ENCODE measurements around the gene WFIKKN1. TPM values are rescaled to one million over a fixed set of nuclear protein-coding genes. Genes with fewer than 3 reads are reported as not detected.

Gene WFIKKN1
- total RNA-seq, 1 donor from 2014 or later: 8.5 TPM

DNA sequence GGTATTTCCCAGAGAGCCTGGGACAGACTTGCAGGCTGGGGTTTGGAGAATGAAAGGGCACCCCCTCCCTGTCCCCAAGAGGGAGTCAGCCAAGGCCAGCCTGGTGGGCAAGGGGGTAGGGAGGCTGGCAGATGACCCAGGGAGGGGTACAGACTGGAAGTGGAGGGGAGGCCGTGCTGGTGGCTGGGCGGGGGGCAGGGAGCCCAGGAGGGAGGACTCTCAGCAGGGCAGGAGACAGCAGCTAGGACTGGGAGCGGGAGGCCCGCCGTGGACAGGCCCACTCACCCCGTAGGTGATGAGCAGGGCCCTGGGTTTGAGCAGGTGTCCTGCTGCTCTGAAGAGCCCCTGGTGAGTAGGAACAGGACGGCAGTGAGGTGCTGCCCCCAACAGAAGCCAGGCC, 4.2 kb downstream of the WFIKKN1 start:
- H3K27ac Mint-ChIP-seq (ENCODE audit: unreplicated experiment): no peak overlapping the region
- H3K36me3 Mint-ChIP-seq (ENCODE audit: low read depth): peaks cover 4% of the 10 kb centered on the region
- H3K4me1 Mint-ChIP-seq: peaks cover 8% of the 10 kb centered on the region
- H3K9me3 Mint-ChIP-seq: no peaks in the 10 kb centered on the region
- TF ChIP-seq, protein P1, sequence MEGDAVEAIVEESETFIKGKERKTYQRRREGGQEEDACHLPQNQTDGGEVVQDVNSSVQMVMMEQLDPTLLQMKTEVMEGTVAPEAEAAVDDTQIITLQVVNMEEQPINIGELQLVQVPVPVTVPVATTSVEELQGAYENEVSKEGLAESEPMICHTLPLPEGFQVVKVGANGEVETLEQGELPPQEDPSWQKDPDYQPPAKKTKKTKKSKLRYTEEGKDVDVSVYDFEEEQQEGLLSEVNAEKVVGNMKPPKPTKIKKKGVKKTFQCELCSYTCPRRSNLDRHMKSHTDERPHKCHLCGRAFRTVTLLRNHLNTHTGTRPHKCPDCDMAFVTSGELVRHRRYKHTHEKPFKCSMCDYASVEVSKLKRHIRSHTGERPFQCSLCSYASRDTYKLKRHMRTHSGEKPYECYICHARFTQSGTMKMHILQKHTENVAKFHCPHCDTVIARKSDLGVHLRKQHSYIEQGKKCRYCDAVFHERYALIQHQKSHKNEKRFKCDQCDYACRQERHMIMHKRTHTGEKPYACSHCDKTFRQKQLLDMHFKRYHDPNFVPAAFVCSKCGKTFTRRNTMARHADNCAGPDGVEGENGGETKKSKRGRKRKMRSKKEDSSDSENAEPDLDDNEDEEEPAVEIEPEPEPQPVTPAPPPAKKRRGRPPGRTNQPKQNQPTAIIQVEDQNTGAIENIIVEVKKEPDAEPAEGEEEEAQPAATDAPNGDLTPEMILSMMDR (conservative IDR thresholded peaks at IDR 0.05): no peak
- no peak for DNase-seq (ENCODE audit: low read depth, low spot score)
- H3K27me3 Mint-ChIP-seq (ENCODE audit: low read depth): peaks cover 7% of the 10 kb centered on the region
- peak overlapping the region; percentile 78 for H3K4me3 Mint-ChIP-seq

GRCh38 chr16:635573-636205, 4.9 kb downstream of the WFIKKN1 start:
- no peak for DNase-seq (ENCODE audit: low read depth, low spot score)
- peaks cover 4% of the 10 kb centered on the region for H3K36me3 Mint-ChIP-seq (ENCODE audit: low read depth)
- no peak overlapping the region for H3K27ac Mint-ChIP-seq (ENCODE audit: unreplicated experiment)
- peak overlapping the region; percentile 56 for H3K4me3 Mint-ChIP-seq
- H3K9me3 Mint-ChIP-seq: no peaks in the 10 kb centered on the region
- TF ChIP-seq, protein P1 (conservative IDR thresholded peaks at IDR 0.05): no peak
- H3K27me3 Mint-ChIP-seq (ENCODE audit: low read depth): peaks cover 7% of the 10 kb centered on the region
- peaks cover 5% of the 10 kb centered on the region for H3K4me1 Mint-ChIP-seq

DNA sequence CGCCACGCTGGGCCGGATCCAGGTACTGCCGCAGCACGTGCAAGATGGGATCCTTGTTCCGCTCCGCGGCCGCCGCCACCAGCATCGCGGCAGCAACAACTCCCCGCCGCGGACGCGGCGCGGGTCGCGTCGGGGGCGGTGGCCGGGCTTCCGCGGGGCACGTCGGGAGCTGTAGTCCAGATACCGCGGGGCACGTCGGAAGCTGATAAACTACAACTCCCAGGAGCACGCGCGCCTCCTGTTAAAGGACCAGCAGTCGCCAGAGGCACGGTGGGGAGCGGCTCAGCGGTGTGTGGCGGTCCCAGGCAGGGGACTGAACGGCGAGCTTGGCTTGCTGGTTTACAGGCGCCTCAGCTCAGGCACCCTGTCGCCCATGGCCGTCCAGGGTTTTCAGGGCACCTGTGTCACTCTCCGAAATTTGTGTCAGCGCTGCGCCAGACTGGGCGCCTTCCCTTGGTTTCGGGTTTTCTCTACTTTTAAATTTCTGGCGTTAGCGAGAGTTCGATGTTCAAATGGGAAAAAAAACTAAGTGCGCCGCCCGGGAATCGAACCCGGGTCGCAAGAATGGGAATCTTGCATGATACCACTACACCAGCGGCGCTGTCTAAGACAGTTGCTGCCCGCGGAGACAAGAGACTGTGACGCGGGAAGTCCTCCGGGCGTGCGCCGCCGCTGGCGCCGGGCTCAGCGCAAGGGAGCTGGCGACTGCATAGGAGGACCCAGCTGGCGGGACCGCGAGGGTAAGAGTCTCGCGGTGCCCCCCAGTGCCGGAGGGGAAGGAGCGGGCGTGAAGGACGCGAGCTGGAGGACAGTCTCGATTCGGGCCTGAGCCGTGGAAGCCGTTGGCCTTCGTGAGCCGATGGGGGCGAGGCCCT, 5.7 kb downstream of the WFIKKN1 start, which contains the start of gene METTL26:
Gene METTL26, minus strand, starts transcription at position 100 of the 875 bp plus-strand sequence. Its CDS starts 15 bp downstream, at position 85.
- Mint-ChIP-seq H3K27ac (ENCODE audit: unreplicated experiment) (peak within 1 kb of the TSS; percentile 98), H3K9me3 (no peaks in the 10 kb centered on the region), H3K4me3 (peak within 1 kb of the TSS; percentile 98), H3K4me1 (peaks cover 5% of the 10 kb centered on the region), H3K36me3 (ENCODE audit: low read depth) (peaks cover 4% of the 10 kb centered on the region), H3K27me3 (ENCODE audit: low read depth) (peaks cover 7% of the 10 kb centered on the region)
- TF ChIP-seq, protein P1 (conservative IDR thresholded peaks at IDR 0.05): no peak
- DNase-seq (ENCODE audit: low read depth, low spot score): peak; percentile 93

DNA sequence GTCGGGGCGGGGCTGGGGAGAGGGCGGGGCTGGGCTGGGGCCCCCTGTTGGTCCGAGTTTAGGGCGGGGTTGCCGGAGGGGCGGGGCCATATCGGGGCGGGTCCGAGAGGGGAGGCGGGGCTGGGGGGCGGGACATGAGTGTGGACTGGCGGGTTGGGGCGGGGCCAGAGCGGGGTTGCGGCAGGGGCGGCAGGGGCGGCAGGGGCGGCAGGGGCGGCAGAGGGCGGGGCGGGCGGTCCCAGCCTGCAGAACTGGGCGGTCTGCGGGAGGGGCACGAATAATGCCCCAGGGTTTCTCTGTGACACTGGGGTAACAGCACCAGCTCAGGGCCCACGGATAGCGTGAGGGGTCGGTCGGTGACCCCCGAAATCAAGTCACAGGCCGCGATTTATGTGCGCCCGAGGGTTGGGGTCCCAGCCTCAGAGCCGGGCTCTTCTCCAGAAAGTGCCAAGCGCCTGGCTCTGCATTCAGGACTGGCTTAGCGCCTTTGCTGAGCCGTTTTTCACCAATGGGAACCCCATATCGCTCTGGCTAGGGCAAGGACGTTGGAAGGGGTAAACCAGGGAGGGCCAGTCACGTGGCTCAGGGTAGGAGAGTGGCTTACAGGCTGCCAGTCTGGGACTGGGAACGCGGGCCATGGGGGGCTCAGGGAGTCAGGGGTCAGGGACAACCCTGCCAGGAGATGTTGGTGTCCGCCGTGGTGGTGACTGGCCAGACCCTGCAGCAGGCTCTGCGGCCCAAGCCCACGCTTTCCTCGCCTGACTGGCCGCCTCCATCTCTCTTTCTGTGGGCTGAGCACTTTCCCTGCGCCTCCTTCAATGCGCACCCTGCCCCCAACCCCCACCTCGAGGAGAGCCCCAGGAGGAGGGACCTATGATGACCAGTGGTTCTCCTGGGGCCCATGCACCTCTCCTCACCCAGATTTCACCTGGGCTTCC, 6.6 kb downstream of the WFIKKN1 start:
- H3K36me3 Mint-ChIP-seq (ENCODE audit: low read depth): peaks cover 4% of the 10 kb centered on the region
- peaks cover 7% of the 10 kb centered on the region for H3K27me3 Mint-ChIP-seq (ENCODE audit: low read depth)
- peak; percentile 80 for DNase-seq (ENCODE audit: low read depth, low spot score)
- TF ChIP-seq, protein P1 (conservative IDR thresholded peaks at IDR 0.05): no peak
- no peak overlapping the region for H3K27ac Mint-ChIP-seq (ENCODE audit: unreplicated experiment)
- H3K4me3 Mint-ChIP-seq: peak overlapping the region; percentile 98
- no peaks in the 10 kb centered on the region for H3K9me3 Mint-ChIP-seq
- H3K4me1 Mint-ChIP-seq: peaks cover 5% of the 10 kb centered on the region

GRCh38 chr16:638034-638543, 7.3 kb downstream of the WFIKKN1 start:
- no peak overlapping the region for H3K27ac Mint-ChIP-seq (ENCODE audit: unreplicated experiment)
- H3K4me3 Mint-ChIP-seq: peak overlapping the region; percentile 78
- H3K27me3 Mint-ChIP-seq (ENCODE audit: low read depth): peaks cover 7% of the 10 kb centered on the region
- H3K4me1 Mint-ChIP-seq: peaks cover 5% of the 10 kb centered on the region
- DNase-seq (ENCODE audit: low read depth, low spot score): no peak
- H3K9me3 Mint-ChIP-seq: no peaks in the 10 kb centered on the region
- peaks cover 4% of the 10 kb centered on the region for H3K36me3 Mint-ChIP-seq (ENCODE audit: low read depth)
- TF ChIP-seq, protein P1 (conservative IDR thresholded peaks at IDR 0.05): no peak

All from neural crest cell (in vitro differentiated cells).